ENCODE results near the gene UBN1.

The UBN1 gene, protein sequence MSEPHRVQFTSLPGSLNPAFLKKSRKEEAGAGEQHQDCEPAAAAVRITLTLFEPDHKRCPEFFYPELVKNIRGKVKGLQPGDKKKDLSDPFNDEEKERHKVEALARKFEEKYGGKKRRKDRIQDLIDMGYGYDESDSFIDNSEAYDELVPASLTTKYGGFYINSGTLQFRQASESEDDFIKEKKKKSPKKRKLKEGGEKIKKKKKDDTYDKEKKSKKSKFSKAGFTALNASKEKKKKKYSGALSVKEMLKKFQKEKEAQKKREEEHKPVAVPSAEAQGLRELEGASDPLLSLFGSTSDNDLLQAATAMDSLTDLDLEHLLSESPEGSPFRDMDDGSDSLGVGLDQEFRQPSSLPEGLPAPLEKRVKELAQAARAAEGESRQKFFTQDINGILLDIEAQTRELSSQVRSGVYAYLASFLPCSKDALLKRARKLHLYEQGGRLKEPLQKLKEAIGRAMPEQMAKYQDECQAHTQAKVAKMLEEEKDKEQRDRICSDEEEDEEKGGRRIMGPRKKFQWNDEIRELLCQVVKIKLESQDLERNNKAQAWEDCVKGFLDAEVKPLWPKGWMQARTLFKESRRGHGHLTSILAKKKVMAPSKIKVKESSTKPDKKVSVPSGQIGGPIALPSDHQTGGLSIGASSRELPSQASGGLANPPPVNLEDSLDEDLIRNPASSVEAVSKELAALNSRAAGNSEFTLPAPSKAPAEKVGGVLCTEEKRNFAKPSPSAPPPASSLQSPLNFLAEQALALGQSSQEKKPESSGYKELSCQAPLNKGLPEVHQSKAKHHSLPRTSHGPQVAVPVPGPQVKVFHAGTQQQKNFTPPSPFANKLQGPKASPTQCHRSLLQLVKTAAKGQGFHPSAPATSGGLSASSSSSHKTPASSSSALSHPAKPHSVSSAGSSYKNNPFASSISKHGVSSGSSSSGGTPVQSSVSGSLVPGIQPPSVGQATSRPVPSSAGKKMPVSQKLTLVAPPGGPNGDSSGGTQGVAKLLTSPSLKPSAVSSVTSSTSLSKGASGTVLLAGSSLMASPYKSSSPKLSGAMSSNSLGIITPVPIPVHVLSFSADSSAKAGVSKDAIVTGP (N-terminal part only)

DNA sequence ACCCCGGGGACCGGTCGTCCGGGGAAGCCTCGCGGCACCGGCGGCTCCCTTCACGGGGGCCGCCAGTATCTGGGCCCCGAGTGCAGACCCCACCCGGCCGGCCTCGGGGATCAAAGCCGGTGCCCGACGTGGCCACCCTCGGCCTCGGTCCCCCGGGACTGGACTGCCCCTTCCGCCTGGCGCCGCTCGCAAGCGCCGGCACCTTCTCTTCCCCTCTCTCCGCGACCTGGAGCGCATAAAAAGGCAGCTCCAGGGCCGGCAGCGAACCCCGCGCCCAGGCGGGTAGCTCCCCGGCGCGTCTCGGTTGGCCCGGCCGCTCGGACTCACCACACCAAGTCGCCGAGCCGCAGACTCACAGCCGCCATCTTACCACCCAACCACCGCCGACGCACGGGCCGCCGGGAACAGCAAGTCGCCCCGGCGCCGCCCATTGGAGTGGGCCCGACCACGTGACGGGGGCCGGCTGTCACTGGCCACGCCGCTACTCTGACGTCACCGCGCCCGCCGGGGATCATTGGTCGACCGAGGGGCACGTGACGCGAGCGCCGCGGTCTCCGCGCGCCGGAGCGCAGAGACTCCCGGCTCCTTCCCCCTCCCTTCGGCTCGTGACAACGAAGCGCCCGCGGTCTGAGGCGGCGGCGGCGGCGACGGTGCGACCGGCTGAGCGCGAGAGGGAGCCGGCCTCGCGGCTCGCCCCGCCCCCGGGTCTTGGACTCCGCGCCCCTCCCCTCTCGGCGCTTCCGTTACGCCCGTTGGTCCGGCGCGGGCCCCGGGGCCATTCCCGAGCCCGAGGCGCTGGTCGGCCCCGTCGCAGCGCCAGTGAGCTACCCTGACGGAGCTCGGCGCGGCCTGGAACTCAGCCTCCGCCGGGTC lies at the start of gene UBN1, which contains the start of gene GLYR1:
Gene UBN1, plus strand, starts transcription at position 581 of the 873 bp plus-strand sequence. CDS start 5,437 bp downstream, outside the sequence.
Gene GLYR1, minus strand, starts transcription at position 388 of the 873 bp plus-strand sequence. Its CDS starts 23 bp downstream, at position 365.
- DNase-seq: peak; percentile 97

- no peak for DNase-seq
Measured at GRCh38 chr16:4797805-4798252, 49.5 kb upstream of the UBN1 start.

DNA sequence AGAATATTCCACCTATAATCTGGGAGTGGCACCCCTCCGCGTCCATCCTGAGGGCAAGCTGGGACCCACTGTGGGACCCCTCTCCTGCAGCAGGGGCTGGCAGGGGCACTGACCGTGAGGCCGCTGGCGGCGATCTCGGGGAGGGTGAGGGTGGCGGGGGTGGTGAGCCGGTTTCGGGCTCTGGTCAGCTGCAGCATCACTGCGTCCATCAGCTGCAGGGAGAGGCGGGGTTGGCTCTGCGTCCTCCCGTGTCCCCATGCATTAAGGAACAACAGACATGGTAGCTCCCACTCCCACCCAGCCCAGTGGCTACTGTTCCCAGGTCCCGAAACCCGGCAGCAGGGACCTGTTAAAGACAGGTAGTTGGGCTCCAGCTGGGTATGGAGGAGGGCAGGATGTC lies 48.8 kb upstream of the UBN1 start:
- no peak for DNase-seq

GRCh38 chr16:4799171-4799855 lies 48.0 kb upstream of the UBN1 start:
- no peak for DNase-seq

DNA sequence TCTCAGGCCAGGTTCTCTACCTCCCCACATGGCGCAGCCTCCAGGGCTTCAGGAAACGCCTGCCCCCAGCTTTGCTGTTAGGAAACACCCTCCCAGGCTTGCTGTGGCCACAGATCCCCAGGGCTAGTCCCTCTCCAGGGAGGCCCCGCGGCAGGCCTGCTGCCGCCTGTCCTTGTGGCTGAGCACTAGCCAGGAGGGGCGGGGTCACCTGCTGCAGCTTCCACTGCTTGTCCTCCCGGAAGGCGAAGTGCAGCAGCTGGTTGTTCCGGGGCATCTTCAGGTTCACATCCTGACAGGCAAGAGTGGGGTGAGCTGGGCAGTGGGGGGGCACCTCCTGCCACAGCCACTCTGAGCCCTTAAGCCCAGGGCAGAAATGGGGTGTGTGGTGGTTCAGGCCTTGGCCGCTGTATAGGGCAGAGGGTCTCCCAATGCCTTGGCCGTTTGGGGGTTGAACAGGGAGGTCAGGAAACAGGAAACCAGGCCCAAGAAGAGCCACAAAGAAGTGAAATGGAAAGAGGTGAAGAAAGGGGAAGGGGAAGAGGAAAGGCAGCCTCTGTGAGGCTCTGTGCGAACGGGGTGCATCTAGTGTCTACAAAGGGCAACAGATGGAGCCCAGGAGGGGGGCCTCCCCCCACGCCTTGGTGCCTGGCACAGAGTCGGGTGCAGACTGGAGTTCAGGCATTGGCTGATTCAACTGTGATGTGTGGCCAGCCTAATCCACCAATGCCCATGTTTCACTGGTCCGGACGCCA lies 46.8 kb upstream of the UBN1 start:
- DNase-seq: peak; percentile 31

GRCh38 chr16:4801051-4801961 lies 46.0 kb upstream of the UBN1 start:
- DNase-seq: no peak

DNA sequence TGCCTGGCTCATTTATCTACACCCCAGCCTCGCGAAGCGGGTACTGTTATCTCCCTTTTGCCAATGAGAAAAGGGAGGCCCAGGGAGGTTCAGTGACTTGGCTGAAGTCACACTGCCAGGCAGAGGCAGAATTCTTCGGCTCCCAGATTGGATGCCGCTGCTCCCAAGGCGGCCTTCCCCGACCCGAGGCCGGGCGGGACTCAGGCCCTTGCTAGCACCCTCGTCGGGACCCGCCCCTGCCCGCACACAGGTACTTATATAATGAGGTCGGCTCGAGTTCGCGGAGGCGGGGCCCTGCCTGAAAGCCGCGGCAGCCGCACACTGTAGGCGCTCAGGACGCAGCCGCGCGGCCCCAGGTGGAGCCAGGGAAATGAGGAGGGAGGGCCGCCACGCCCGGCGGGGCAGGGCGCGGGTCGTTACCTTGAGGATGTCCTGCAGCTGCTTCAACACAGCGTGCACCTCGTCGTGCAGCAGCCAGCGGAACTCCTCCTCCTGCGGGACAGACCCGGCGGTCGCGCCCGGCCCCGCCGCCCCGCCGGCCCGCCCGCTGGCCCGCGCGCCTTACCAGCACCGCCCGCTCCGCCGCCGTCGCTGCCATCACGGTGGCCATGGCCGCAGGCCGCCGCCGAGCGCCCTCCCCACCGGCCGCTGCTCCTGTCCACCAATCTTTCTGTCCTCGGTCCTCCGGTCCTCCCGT lies 45.2 kb upstream of the UBN1 start, which contains the start of gene ROGDI:
Gene ROGDI, minus strand, starts transcription at position 672 of the 697 bp plus-strand sequence. Its CDS starts 62 bp downstream, at position 610.
- DNase-seq: peak; percentile 1

DNA sequence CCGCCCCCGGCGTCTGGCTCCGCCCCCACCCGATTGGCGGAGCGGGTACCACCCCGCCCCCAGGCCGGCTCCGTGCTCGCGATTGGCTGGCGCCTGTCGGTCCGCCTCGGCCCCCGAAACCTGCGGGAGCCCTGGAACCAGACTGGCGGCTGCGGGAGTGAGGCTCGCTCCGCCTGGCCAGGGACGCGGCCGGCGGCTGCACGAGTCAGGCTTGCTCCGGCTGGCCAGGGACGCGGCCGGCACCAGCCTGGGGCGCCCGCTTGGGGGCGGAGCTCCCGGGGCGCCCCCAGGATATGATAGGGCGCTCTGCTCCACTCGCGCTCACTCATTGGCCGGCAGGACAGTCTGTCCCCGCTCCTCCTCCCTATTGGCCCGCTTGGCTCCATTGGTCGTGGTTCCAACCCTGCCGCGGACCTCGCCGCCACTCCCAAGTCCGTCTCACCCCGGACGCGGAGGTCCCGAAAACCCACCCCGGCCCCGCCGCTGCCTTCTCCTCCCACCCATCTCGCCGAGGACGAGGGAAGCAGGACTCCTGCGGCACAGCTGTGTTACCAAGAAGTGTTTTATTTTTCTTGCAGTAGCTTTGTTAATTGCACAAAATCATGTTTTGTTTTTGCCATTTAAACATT lies 44.5 kb upstream of the UBN1 start:
- peak; percentile 76 for DNase-seq

- no peak for DNase-seq
Measured at GRCh38 chr16:4803401-4803844, 43.9 kb upstream of the UBN1 start.

DNA sequence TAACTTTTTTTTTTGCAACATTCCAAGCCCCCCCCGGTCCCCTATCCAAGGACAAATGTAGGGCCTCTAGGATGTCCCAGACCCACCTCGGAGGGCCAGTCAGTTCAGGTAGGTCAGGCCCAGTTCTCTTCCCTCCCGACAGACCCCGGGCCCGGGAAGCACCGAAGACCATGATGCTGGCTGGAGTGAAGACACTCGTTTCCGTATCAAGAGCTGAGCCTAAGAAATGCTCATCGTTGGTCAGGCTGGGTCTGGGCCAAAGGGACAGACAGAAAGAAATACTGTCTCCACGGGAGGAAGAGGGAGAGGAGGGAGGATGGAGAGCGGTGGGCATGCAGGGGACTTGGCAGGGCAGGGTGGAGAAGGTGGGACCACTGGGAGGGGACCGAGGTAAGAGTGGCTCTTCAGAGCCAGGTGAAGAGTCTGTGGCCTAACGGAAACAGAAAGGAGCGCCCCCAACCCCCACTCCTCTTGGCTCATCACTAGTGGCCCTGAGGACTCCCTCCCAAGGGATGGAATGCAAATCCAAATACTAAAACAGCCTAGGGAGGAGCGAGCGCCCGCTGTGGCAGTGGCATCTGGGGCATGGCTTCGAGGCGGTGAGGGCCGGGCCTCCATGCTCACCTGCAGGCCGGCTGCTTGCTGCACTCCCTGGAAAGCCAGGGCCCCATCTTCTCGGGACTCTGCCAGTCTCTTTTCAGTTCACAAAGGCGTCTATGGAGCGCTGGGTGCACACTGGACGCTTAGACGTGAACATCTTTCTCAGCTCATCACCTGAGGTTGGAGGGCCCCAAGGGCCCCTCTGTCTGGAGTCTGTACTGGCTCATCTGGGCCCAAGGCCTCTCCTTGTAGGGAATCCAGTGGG lies 43.2 kb upstream of the UBN1 start:
- no peak for DNase-seq

DNA sequence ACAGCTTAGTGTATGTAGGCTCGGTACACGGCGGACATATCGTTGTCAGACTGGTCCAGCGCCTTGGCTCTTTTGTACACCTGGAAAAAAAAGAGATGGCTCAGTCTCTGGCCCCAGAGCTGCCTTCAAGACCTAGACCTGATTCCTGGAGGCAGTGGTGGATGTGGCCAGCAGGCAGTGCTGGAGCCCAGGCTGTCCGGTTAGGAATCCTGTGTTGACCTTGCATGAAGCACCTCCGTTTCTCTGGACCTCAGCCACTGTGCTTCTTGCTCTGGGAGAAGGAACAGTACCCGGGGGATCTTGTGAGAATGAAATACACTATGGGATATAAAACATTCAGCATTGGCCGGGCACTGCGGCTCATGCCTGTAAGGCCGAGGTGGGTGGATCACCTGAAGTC lies 42.0 kb upstream of the UBN1 start:
- no peak for DNase-seq

- DNase-seq: no peak
Measured at GRCh38 chr16:4806280-4806679, 41.0 kb upstream of the UBN1 start.

DNA sequence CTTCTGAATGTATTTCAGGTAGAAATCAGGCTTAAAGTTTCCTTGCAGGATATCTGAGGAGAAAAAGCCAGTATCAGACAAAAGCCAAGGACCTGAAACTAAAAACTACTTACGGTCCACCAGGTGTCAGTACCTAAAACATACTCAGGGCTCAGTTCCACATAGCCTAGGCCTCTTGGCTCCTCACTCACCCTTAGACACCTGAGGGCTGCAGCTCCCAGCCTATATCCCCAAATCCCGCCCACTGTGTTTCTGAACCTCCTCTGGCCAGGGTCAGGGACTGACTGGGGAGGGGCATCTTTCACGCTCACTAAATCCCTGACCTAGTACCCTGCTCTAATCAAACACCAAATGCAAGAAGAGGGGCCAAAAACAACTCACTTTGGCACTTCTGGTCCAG lies 36.0 kb upstream of the UBN1 start:
- no peak for DNase-seq

- no peak for DNase-seq
Measured at GRCh38 chr16:4811773-4812172, 35.5 kb upstream of the UBN1 start.

GRCh38 chr16:4813251-4814003 lies 33.9 kb upstream of the UBN1 start:
- no peak for DNase-seq

DNA sequence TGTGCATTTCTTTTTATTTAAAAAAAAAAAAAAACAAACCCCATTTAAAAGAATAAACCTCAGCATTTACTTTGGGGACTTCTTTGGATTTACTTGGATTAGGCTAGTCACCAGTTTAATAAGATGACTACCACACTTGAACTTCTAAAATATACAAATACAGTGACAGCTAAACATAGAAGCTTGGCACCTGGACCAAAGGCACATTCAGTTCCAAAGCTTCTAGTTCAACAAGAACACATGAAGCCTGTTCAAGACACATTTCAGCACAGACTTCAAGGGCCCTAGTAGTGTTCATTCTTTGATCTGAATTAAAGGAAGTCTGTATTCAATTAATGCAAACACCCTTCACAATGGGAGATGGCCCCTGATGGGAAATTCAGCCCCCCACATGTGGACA lies 33.2 kb upstream of the UBN1 start:
- no peak for DNase-seq

Data from GDM1 (cell line).